Measurements from ENCODE around the gene ASPSCR1.

- TF ChIP-seq TCF7 (IDR thresholded peaks at IDR 0.05; ENCODE audit: borderline replicate concordance) (no peak), POLR2A (IDR thresholded peaks at IDR 0.05; ENCODE audit: low read depth, low read length) (peak; percentile 51; the same call in 1 of the 2 replicates), ZNF274 (IDR thresholded peaks at IDR 0.05; ENCODE audit: insufficient read depth, insufficient read length) (no peak), ZNF592 (IDR thresholded peaks at IDR 0.05) (no peak), EZH2 (IDR thresholded peaks at IDR 0.05; ENCODE audit: borderline replicate concordance, control insufficient read depth, low read depth, low read length) (no peak), RFX5 (IDR thresholded peaks at IDR 0.05; ENCODE audit: low read depth, low read length) (no peak), RAD21 (IDR thresholded peaks at IDR 0.05; ENCODE audit: insufficient read depth, low read depth, low read length) (no peak), CHD1 (IDR thresholded peaks at IDR 0.05; ENCODE audit: low read depth, low read length) (no peak), SPI1 (IDR thresholded peaks at IDR 0.05; ENCODE audit: borderline replicate concordance, insufficient read depth, low read depth, low read length) (no peak), ETV6 (conservative IDR thresholded peaks at IDR 0.05 in 1 of 2, IDR thresholded peaks at IDR 0.05 in 1 of 2; ENCODE audit: borderline replicate concordance in 1 of 2, low read depth in 1 of 2) (no peak), CBX5 (IDR thresholded peaks at IDR 0.05; ENCODE audit: low read depth) (no peak)
Observed at GRCh38 chr17:82017612-82018151, 40.3 kb downstream of the ASPSCR1 start.
